ENCODE results near the gene ZNF90.
"Not testable (repeated sequence)": the region's sequence is repeated elsewhere in the genome, so short reads cannot be mapped to it uniquely, and the experiment has no call there.

The ZNF90 gene

DNA sequence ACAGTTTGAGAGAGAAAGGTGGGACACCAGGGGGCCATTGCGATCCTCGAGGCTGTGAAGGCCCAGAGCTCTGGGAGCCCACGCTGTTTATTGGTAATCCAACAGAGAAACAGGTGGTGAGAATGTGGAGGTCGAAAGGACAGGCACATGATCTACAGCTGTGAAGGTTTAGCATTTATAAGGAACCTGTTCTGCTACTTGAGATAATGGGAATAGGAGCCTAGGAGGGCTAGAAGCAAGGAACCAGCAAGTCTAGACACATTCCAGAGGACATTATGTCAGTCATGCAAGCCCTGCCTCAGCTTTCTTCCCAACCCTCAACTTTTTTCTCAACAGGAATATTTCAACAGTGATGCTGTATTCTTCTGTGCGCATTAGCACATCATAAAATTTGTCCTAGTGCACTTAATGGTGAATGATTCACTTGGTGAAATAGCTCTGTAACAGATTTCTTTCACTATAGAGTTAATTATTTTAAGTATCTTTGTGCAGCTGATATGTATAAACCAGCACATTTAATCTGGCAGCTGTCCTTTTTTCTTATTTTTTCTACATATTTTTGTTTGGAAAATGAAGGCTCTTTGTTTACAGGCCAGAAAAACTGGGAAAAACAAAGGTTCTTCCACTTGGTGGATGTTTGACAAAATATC is 25.4 kb downstream of the ZNF90 start:
- no peak for DNase-seq

DNA sequence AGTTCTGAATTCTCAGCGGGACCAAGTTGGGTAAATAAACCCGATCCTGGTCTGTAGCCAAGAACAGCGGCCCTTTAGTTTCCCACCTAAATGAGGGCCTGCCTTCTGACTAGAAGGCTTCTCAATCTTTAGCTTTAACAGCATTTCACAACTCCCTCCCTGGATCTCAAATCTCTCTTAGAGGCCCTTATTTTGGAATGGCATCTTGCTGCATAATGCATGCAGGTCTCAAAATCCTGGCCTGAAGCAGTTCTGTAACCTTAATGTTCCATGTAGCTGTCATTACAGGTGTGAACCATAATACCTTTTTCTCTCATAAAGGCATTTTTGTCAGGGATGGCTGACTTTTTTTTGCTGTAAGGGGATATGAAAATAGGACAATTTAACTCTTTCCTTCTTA is 29.5 kb downstream of the ZNF90 start:
- DNase-seq: no peak

DNA sequence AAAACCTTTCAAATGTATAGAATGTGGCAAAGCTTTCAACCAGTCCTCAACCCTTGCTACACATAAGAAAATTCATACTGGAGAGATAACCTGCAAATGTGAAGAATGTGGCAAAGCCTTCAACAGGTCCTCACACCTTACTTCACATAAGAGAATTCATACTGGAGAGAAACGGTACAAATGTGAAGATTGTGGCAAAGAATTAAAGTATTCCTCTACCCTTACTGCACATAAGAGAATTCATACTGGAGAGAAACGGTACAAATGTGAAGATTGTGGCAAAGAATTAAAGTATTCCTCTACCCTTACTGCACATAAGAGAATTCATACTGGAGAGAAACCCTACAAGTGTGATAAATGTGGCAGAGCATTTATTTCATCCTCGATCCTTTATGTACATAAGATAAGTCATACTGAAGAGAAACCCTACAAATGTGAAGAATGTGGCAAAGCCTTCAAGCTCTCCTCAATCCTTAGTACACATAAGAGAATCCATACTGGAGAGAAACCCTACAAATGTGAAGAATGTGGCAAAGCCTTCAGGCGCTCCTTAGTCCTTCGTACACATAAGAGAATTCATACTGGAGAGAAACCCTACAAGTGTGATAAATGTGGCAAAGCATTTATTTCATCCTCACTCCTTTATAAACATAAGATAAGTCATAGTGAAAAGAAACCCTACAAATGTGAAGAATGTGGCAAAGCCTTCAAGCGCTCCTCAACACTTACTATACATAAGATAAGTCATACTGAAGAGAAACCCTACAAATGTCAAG is 40.5 kb downstream of the ZNF90 start:
- DNase-seq: not testable (repeated sequence)

DNA sequence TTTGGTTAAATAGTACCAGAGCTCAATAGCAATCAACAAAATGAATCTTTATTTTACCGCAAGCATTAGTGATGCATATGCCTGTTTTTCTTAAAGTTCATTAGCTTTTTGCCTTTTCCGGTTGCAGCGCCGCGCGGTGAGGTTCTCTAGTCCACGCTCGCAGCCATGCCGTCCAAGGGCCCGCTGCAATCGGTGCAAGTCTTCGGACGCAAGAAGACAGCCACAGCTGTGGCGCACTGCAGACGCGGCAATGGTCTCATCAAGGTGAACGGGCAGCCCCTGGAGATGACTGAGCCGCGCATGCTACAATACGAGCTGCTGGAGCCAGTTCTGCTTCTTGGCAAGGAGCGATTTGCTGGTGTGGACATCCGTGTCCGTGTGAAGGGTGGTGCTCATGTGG is 47.1 kb downstream of the ZNF90 start:
- DNase-seq: no peak

DNA sequence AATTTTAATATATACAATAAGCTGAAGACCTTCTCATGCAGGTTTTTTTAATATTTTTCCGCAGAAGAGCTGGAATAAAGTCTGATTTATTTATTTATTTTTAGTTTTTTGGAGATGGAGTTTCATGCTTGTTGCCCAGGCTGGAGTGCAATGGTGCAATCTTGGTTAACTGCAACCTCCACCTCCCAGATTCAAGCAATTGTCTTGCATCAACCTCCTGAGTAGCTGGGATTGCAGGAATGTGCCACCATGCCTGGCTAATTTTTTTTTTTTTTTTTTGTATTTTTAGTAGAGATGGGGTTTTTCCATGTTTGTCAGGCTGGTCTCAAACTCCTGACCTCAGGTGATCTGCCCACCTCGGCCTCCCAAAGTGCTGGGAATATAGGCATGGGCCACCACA is 55.1 kb downstream of the ZNF90 start:
- not testable (repeated sequence) for DNase-seq

DNA sequence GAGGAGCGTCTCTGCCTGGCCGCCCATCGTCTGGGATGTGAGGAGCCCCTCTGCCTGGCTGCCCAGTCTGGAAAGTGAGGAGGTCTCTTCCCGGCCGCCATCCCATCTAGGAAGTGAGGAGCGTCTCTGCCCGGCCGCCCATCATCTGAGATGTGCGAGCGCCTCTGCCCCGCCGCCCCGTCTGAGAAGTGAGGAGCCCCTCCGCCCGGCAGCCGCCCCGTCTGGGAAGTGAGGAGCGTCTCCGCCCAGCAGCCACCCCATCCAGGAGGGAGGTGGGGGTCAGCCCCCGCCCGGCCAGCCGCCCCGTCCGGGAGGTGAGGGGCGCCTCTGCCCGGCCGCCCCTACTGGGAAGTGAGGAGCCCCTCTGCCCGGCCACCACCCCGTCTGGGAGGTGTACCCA is 59.9 kb downstream of the ZNF90 start:
- not testable (repeated sequence) for DNase-seq

DNA sequence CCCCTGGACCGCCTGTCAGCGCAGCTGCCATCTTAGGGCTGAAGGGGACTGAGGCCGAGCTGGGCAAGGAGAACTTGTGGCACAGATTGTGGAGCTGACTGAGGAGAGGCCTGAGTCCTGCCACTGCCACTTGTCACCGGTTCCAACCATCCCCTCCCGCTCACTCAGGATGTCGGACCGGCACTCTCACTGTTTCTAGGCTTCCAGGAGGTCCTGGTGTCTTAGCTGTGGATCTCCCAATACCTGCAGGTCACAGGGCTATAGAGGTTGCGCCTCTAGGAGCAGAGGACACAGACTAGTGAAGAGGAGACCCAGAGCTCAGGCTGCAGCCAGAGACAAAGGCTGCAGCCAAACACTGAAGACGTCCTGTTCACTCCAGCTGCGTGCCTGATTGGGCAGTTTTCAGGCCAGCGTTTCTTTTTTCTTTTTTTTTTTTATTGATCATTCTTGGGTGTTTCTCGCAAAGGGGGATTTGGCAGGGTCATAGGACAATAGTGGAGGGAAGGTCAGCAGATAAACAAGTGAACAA is 73.9 kb downstream of the ZNF90 start:
- DNase-seq: no peak

DNA sequence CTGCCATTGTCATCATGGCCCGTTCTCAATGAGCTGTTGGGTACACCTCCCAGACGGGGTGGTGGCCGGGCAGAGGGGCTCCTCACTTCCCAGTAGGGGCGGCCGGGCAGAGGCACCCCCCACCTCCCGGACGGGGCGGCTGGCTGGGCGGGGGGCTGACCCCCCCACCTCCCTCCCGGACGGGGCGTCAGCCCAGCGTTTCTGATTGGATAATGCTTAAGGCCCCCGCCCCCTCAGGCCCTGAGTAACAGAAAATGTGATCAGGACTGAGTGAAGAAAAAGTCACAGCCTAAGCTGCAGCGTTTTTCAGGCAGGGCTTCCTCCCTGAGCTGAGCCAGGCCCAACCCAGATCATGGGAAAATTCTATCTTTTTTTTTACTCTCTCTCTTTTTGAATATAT is 74.7 kb downstream of the ZNF90 start:
- DNase-seq: not testable (repeated sequence)

DNA sequence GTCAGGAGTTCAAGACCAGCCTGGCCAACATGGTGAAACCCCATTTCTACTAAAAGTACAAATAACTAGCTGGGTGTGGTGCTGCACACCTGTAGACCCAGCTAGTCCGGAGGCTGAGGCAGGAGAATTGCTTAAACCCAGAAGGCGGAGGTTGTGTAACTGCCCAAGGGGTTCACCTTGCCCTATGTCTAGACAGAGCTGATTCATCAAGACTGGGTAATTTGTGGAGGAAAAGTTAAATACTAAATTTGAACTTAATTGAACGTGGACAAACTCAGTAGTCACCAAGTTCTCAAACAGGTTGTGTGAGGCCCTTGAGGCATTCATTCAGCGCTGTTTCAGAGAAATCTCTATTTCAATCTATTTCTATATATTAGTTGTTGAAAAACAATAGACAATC is 75.5 kb downstream of the ZNF90 start:
- DNase-seq: no peak

DNA sequence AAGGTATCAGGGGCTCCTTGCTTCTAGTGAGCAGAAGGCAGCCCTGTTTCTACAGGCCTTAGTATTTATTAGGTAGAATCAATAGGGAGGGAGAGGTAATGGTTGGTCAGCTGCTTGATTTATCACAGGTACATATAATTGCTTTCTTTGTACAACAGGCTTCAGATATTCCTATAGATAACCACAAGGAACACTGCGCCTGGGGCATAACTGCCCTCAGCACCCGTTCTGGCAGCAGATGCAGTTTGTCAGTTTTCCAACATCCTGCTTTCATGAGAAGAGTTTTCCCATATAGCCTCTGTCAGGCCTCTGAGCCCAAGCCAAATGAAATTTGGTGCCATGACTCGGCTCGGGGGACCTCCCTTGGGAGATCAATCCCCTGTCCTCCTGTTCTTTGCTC is 76.8 kb downstream of the ZNF90 start:
- no peak for DNase-seq

DNA sequence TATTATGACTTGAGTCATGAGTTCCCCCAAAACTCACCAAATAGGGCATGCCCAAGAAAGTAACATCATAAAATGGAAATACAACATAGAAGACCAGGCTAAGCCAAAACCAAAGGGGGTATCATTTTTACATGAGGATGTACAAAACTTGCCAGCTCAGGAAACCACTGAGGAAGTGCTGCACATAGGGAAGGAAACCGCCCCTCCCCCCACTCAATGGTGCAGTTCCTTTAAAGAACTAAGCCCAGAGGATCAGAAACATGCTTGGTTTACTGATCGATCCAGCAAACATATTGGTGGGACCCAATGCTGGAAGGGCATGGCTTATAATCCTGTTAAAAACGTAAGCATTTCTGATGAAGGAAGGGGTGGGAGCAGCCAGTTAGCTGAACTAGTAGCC is 85.0 kb downstream of the ZNF90 start:
- no peak for DNase-seq

DNA sequence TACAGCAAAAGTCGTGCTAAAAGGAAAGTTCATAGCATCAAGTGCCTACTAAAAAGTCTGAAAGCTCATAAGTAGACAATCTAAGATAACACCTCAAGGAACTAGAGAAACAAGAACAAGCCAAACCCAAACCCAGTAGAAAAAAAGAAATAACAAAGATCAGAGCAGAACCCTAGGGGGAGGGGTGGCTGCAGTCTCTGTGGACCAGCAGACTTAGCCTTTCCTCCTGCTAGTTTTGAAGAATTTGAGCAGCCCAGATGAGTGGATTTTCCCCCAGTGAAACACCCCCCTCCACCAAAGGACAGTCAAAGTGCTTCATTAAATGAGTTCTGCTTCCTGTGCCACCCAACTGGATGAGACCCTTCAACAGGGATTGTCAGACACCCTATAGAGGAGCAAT is 86.7 kb downstream of the ZNF90 start:
- DNase-seq: no peak

DNA sequence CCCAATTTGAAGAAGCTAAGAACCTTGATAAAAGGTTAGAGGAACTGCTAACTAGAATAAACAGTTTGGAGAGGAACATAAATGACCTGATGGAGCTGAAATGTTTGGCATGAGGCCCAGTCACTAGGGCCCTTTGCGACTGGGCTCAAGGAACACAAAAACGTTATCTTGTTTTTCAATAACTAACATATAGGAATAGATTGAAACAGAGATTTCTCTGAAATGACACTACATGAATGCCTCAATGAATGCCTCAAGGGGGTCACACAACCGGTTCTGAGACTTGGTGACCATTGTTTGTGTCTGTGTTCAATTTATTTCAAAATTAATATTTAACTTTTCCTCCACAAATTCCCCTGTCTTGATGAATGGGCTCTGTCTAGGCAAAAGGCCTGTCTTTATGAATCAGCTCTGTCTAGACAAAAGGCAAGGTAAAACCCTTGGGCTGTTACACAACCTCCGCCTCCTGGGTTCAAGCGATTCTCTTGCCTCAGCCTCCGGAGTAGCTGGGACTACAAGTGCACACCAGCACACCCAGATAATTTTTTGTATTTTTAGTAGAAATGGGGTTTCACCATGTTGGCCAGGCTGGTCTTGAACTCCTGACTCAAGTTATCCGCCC is 88.3 kb downstream of the ZNF90 start:
- DNase-seq: no peak

DNA sequence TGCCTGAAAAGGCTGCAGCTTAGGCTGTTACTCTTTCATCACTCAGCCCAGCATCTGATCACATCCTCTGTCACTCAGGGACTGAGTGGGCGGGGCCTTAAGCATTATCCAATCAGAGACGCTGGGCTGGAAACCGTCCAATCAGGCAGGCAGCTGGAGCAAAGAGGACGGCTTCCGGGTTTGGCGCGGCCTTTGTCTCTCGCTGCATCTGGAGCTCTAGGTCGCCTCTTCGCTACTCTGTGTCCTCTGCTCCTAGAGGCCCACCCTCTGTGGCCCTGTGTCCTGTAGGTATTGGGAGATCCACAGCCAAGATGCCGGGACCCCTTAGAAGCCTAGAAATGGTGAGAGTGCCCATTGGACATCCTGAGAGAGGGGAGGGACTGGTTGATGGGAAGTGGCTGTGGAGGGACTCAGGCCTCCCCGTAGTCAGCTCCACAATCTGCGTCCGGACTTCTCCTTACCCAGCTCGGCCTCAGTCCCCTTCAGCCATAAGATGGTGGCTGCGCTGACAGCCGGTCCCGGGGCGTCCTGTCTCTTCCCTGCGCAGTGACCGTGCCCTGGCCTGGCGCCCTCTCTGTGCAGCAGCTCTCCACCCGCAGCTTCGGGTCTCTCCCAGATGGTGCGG is 89.3 kb downstream of the ZNF90 start, which contains the start of gene ZNF486:
Gene ZNF486 (plus strand): TSS at position 195 of the 625 bp plus-strand sequence. CDS start 117 bp downstream, at position 312.
- peak; percentile 79 to 89 for DNase-seq

DNA sequence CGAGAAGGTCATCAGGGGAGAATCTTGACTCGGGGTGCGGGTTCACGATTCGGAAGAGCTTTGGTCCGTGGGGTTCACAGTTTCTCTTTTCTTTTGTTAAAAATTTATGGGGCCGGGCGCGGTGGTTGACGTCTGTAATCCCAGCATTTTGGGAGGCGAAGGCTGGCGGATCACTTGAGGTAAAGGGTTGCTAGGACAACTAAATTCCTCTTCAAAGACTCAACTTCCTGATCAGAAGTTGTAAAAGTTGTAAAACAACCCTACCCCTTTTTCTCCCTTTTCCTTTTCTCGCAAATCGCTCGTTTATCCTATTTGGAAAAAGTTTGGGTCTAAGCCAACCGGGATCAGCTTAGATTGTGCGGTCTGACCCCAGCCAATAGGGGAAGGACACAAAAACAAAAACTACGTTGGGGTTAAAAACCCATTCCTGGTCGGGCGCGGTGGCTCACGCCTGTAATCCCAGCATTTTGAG is 89.9 kb downstream of the ZNF90 start:
- DNase-seq: no peak
